BJ (cell line): Measurements from ENCODE around the gene TMEM205. TPM values are rescaled to one million over a fixed set of nuclear protein-coding genes. Genes with fewer than 3 reads are reported as not detected.
"Not testable (repeated sequence)": the region's sequence is repeated elsewhere in the genome, so short reads cannot be mapped to it uniquely, and the experiment has no call there.

Experiments
- CTCF ChIA-PET: fragments of 350-600 bp; formaldehyde crosslinking; extraction: SDS; loops from one replicate; lab custom pipeline; 2021; ENCODE audit warnings: antibody characterized with exemption, inconsistent platforms; lab: Yijun Ruan, JAX
- POLR2A ChIA-PET: fragments of 300-600 bp; sonication (Branson Sonifier 250); formaldehyde crosslinking; extraction: SDS; loops from one replicate; lab custom pipeline; 2021; ENCODE audit warnings: antibody characterized with exemption; lab: Charles Lee
- DNase-seq: peaks from one replicate; pipeline ENCODE4 v3.0.0-alpha.2; 2011; ENCODE audit warnings: low read depth
- H3K27me3 ChIP-seq: 2 replicates; pipeline ENCODE4 v1.6.0; 2011; ENCODE audit warnings: low read length; ENCODE audit not compliant: control insufficient read depth, insufficient read depth
- H3K36me3 ChIP-seq: 2 replicates; pipeline ENCODE4 v1.5.1; 2011; ENCODE audit warnings: low read length; ENCODE audit not compliant: control insufficient read depth, insufficient read depth
- H3K4me3 ChIP-seq: 2 replicates; pipeline ENCODE4 v1.5.1; 2011; ENCODE audit warnings: low read depth, mild to moderate bottlenecking, control low read depth, low read length
- CTCF ChIP-seq: IDR thresholded peaks from 2 replicates; pipeline ENCODE4 v1.5.1; 2011; ENCODE audit warnings: low read depth, mild to moderate bottlenecking, control low read depth, inconsistent platforms, low read length, moderate library complexity; ENCODE audit not compliant: insufficient read depth
- polyA plus RNA-seq: library from polyadenylated mRNA; depleted of rRNA; stranded (reverse); fragments of >200 nt; gene quantifications from 2 replicates; pipeline ENCODE4 v1.2.3, GENCODE V29; 2011

Gene TMEM205
- polyA plus RNA-seq, 1 experiment: 107 TPM

GRCh38 chr19:11324079-11324661 lies 21.9 kb downstream of the TMEM205 start:
- peak; percentile 92 for DNase-seq
- Histone ChIP-seq H3K36me3 (no peaks in the 10 kb centered on the region; the same call in 1 of the 2 replicates), H3K27me3 (no peaks in the 10 kb centered on the region), H3K4me3 (no peak overlapping the region)
- TF ChIP-seq CTCF: no peak
- ChIA-PET CTCF (interaction anchor here (0.6 to 1.9 kb wide), 9 partner anchors 13 to 158 kb away, joined by 3 to 8 read pairs (median 4); partner anchors contain the start of genes EPOR and RGL3), POLR2A (no interaction called here)

- POLR2A ChIA-PET: no interaction called here
- no peaks in the 10 kb centered on the region for H3K27me3 ChIP-seq
- H3K4me3 ChIP-seq: no peak overlapping the region
- DNase-seq: no peak
- no peaks in the 10 kb centered on the region; the same call in 1 of the 2 replicates for H3K36me3 ChIP-seq
- peak; percentile 25 for TF ChIP-seq CTCF
- CTCF ChIA-PET: interaction anchor here (0.7 to 1.9 kb wide), 6 partner anchors 13 to 96 kb away, joined by 3 to 8 read pairs (median 4); partner anchors contain the start of genes EPOR and RGL3
Measured at GRCh38 chr19:11323601-11324078, 22.4 kb downstream of the TMEM205 start.

GRCh38 chr19:11322269-11323024 lies 23.6 kb downstream of the TMEM205 start:
- no peaks in the 10 kb centered on the region; the same call in 1 of the 2 replicates for H3K36me3 ChIP-seq
- no peaks in the 10 kb centered on the region for H3K27me3 ChIP-seq
- no peak for DNase-seq
- TF ChIP-seq CTCF: no peak
- ChIA-PET POLR2A (no interaction called here), CTCF (interaction anchor here (0.6 to 1.2 kb wide), 5 partner anchors 16 to 59 kb away, joined by 3 to 4 read pairs (median 3); no protein-coding TSS in a partner anchor)
- no peak overlapping the region for H3K4me3 ChIP-seq

GRCh38 chr19:11321191-11322126 lies 24.6 kb downstream of the TMEM205 start:
- TF ChIP-seq CTCF: no peak
- no peaks in the 10 kb centered on the region for H3K27me3 ChIP-seq
- ChIA-PET POLR2A (no interaction called here), CTCF (interaction anchor here (0.6 to 1.2 kb wide), 4 partner anchors 15 to 239 kb away, joined by 3 to 4 read pairs (median 4); no protein-coding TSS in a partner anchor)
- DNase-seq: no peak
- no peaks in the 10 kb centered on the region; the same call in 1 of the 2 replicates for H3K36me3 ChIP-seq
- no peak overlapping the region for H3K4me3 ChIP-seq

GRCh38 chr19:11320278-11320995 lies 25.6 kb downstream of the TMEM205 start:
- H3K36me3 ChIP-seq, CTCF ChIA-PET, POLR2A ChIA-PET, H3K27me3 ChIP-seq, DNase-seq, H3K4me3 ChIP-seq: not testable (repeated sequence)
